GM12891 (cell line): ENCODE data around the gene ZC3H14.

Experiments
- POLR2A ChIP-seq: IDR thresholded peaks from 2 replicates; pipeline ENCODE4 v1.6.1; 2011; ENCODE audit warnings: low read depth, low read length, control low read depth
- POLR2AphosphoS5 ChIP-seq: IDR thresholded peaks from 2 replicates; pipeline ENCODE4 v1.6.1; 2011; ENCODE audit warnings: low read depth, low read length, control low read depth

GRCh38 chr14:88572117-88572516 is 9.3 kb downstream of the ZC3H14 start:
- TF ChIP-seq POLR2AphosphoS5 (no peak), POLR2A (no peak)
